Measurements from ENCODE around the gene PHF21A.

PHF21A gene

DNA sequence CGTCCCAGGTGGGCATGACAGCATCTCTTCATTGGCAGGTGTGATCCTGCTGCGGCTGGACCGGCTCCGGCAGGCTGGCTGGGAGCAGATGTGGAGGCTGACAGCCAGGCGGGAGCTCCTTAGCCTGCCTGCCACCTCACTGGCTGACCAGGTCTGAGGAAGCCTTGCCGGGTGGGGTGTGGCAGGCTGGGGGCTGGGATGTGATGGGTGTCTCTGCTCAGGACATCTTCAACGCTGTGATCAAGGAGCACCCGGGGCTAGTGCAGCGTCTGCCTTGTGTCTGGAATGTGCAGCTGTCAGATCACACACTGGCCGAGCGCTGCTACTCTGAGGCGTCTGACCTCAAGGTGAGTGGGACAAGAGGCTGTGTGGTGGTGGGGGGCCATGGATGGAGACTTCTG is 195.3 kb downstream of the PHF21A start:
- TF ChIP-seq, protein P1, sequence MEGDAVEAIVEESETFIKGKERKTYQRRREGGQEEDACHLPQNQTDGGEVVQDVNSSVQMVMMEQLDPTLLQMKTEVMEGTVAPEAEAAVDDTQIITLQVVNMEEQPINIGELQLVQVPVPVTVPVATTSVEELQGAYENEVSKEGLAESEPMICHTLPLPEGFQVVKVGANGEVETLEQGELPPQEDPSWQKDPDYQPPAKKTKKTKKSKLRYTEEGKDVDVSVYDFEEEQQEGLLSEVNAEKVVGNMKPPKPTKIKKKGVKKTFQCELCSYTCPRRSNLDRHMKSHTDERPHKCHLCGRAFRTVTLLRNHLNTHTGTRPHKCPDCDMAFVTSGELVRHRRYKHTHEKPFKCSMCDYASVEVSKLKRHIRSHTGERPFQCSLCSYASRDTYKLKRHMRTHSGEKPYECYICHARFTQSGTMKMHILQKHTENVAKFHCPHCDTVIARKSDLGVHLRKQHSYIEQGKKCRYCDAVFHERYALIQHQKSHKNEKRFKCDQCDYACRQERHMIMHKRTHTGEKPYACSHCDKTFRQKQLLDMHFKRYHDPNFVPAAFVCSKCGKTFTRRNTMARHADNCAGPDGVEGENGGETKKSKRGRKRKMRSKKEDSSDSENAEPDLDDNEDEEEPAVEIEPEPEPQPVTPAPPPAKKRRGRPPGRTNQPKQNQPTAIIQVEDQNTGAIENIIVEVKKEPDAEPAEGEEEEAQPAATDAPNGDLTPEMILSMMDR (IDR thresholded peaks at IDR 0.05; ENCODE audit: borderline replicate concordance, insufficient read depth, low read depth, low read length): no peak

DNA sequence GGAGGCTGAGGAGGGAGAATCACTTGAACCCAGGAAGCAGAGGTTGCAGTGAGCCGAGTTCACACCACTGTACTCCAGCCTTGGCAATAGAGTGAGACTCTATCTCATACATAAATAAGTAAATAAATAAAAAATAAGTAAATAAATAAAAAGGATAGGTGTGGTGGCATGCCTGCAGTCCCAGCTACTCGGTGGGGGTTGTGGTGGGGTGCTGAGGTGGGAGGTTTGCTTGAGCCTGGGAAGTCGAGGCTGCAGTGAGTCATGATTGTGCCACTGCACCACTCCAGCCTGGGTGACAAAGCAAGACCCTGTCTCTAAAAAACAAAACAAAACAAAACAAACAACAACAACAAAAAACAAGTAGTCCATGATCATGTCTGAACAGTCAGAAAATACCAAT is 195.7 kb downstream of the PHF21A start:
- H3K4me3 ChIP-seq (ENCODE audit: low read depth, low read length): no peak overlapping the region
- TF ChIP-seq, protein P1 (IDR thresholded peaks at IDR 0.05; ENCODE audit: borderline replicate concordance, insufficient read depth, low read depth, low read length): no peak

More for the DNA sequence above, 195.3 kb downstream of the PHF21A start:
- H3K4me3 ChIP-seq (ENCODE audit: low read depth, low read length): no peak overlapping the region

DNA sequence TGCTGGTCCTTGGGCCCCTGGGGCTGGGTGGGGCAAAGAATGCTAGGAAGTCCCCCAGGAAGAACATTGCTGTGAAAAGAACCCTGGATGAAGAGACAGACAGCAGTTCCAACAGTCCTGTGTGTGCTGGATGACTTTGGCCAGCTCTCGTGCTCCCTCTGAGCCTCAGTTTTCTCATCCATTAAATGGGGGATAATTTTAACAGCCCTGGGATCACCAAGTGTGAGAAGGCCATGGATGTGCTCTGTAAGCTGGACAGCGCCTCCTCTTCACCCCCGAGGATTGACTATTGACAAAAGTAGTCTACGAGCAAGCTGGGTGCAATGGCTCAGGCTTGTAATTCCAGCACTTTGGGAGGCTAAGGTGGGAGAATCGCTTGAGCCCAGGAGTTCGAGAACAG is 196.3 kb downstream of the PHF21A start:
- no peak overlapping the region for H3K4me3 ChIP-seq (ENCODE audit: low read depth, low read length)
- TF ChIP-seq, protein P1 (IDR thresholded peaks at IDR 0.05; ENCODE audit: borderline replicate concordance, insufficient read depth, low read depth, low read length): no peak

DNA sequence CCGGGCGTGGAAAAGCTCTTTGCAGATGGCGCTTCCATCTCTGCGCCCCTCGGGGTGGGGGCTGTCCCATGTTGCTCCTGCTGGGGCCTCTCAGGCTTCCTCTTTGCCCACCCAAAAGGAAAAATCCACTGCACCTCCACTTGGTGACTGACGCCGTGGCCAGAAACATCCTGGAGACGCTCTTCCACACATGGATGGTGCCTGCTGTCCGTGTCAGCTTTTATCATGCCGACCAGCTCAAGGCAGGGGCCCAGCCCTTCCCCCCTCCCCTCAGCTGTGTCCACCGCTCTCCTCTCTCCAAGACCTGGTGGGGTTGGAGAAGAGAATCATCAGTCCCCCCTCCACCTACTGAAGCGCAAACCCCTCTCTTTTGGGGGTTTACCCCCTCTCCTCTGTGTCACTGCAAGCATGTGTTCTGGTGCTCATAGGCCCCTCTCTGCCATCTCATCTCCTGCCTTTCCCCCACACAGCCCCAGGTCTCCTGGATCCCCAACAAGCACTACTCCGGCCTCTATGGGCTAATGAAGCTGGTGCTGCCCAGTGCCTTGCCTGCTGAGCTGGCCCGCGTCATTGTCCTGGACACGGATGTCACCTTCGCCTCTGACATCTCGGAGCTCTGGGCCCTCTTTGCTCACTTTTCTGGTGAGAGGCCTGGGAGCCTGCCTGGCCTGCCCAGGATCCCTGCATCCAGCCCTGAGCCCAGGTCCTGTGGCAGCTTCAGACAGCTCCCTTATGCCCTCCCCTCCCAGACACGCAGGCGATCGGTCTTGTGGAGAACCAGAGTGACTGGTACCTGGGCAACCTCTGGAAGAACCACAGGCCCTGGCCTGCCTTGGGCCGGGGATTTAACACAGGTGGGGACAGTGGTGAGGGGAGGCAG is 197.0 kb downstream of the PHF21A start:
- TF ChIP-seq, protein P1 (IDR thresholded peaks at IDR 0.05; ENCODE audit: borderline replicate concordance, insufficient read depth, low read depth, low read length): no peak

DNA sequence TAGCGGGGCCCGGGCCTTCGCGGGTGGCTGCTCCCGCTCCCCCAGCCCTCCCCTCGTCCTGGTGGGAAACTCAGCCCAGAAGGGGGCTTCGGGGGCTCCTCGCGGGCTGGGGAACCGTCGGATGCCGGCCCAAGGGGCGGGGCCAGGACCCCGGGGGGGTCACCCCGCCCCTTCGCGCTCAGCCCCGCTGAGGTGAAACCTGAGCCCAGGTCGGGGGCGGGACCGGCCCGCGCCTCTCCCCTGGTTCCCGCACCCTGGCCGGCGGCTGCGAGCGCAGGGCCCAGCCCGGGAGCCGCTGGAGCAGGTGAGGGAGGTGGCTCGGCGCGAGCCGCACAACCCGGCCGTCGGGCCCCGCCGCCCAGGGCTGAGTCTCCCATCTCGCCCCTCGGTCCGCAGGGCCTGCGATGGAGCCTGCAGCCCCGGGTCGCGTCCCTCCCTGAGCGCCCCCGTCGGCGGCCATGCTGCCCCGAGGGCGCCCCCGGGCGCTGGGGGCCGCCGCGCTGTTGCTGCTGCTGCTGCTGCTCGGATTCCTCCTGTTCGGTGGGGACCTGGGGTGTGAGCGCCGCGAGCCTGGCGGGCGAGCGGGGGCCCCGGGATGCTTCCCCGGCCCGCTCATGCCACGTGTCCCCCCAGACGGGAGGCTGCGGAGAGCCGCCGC is 198.7 kb downstream of the PHF21A start, which contains the start of gene LARGE2:
LARGE2 (plus strand) TSS at position 232 of the 658 bp plus-strand sequence; CDS start at position 459, 227 bp downstream.
- no peak within 1 kb of the TSS for H3K4me3 ChIP-seq (ENCODE audit: low read depth, low read length)
- TF ChIP-seq, protein P1 (IDR thresholded peaks at IDR 0.05; ENCODE audit: borderline replicate concordance, insufficient read depth, low read depth, low read length): no peak

More for the DNA sequence above, 197.0 kb downstream of the PHF21A start:
- no peak overlapping the region for H3K4me3 ChIP-seq (ENCODE audit: low read depth, low read length)

DNA sequence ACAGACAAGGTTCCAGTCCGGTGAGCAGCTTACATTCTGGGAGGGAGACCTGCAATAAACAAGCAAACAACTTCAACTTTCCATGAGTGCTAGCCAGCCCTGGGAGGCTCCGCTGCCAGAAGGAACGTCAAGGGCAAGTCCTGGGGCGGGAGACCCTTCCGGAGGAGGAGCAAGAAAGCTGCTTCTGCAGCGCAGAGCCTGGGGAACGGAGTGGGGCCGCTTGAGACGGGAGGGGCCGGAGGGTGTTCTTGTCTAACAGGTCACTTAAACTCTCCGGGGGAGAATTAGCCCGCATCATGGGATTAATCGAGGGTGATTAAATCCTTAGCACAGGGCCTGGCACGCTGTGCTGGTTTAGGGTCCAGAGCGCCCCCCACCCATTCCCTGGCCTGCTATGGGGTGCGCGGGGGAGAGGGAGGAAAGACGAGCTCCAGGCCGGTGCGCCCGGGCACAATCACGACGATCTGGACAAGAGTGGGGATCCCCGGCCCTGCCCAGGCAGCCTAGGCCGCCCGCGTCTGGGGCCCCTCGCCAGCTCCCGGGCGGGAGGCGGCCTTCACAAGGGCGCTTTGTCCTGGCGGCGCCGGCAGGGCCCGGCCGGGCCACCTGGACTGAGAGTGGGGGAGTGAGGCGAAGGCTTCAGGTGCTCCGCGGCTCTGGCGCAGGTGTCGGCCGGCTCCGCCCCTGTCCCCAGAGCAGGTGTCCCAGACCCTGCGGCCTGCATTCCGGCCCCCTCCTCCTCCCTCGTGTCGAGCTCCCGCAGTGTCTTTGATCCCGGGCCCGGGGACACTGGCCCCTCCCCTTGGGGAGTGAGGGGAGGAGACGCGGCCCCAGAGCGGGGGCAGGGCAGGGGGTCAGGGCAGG is 199.5 kb downstream of the PHF21A start:
- TF ChIP-seq, protein P1 (IDR thresholded peaks at IDR 0.05; ENCODE audit: borderline replicate concordance, insufficient read depth, low read depth, low read length): no peak
- no peak overlapping the region for H3K4me3 ChIP-seq (ENCODE audit: low read depth, low read length)

All from GM12875 (cell line).